ENCODE measurements around the gene RPUSD3.
"Not testable (repeated sequence)": the region's sequence is repeated elsewhere in the genome, so short reads cannot be mapped to it uniquely, and the experiment has no call there.

Gene RPUSD3

DNA sequence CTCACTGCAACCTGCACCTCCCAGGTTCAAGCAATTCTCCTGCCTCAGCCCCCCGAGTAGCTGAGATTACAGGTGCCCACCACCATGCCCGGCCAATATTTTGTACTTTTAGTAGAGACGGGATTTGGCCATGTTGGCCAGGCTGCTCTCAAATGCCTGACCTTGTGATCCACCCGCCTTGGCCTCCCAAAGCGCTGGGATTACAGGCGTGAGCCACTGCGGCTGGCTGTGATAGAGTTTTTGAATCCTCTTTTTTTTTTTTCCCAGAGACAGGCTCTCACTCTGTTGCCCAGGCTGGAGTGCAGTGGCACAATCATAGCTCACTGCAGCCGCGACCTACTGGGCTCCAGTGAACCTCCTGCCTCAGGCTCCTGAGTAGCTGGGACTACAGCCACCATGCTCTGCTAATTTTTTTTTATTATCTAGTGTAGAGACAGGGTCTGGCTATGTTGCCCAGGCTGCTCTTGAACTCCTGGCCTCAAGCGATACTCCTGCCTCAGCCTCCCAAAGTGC lies 21.4 kb upstream of the RPUSD3 start:
- not testable (repeated sequence) for DNase-seq (ENCODE audit: extremely low read depth in 1 of 2, low read depth in 1 of 2)

GRCh38 chr3:9864200-9864927 lies 20.6 kb upstream of the RPUSD3 start:
- DNase-seq (ENCODE audit: extremely low read depth in 1 of 2, low read depth in 1 of 2), result no peak

DNA sequence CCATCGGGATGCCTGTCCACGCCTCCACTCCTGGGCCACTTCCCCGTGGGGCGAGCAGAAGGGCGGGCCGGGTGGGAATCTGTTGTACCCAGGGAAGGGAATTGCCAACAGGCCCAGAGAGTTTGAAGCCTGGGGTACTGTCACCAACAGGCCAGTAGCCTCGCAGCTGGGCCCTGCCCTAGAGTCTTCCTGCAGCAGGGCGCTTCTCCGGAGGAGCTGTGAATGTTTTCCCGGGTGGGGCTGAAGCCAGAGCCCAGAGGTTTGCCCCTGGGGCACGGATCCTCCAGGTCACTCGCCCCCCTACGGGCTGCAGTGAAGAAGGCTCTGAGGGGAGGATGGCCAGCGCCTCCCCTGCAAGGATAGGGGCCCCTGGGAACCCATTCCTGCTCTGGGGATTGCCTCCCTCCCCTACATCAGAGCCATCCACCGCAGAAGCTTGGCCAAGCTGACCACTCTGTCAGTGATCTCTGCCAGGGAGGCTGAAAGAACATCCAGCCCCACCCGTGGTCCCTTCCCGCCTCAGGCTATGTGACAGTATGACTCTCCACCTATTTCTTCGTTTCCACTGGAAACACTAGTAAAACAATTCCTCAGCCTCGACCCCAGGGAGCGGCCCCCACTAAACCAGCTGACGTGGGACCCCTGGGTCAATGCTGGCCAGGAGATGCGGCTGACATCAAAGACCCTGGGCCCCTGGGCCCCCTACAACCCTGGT lies 19.4 kb upstream of the RPUSD3 start:
- DNase-seq (ENCODE audit: extremely low read depth in 1 of 2, low read depth in 1 of 2), result no peak

GRCh38 chr3:9862391-9863057 lies 18.7 kb upstream of the RPUSD3 start:
- DNase-seq (ENCODE audit: extremely low read depth in 1 of 2, low read depth in 1 of 2), result peak in 1 of 2 donors; percentile 18

DNA sequence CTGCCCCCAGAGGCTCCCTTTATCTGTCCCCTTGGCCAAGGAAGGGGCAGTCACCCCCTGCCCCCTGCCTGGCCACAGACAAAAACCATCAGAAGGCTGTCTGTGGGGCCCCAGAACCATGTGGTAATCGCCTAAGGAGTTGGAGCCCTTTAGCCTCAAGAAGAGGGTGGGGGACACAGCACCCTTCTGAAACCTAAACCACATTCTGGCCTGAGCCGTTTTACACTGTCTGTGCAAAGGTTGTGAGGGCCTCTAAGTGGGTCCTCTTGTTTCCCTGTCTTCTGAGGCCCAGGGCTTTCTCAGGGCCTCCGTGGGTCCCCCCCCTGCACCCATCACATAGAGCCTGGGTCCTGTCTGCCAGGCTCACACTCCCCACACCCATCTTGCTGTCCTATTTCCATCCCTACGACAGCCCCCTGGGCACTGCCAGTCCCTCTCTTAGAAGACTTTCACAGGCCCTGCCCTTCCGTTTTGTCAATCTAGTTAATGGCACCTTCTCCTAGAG lies 17.9 kb upstream of the RPUSD3 start:
- DNase-seq (ENCODE audit: extremely low read depth in 1 of 2, low read depth in 1 of 2), result no peak

GRCh38 chr3:9861201-9861600 lies 17.4 kb upstream of the RPUSD3 start:
- DNase-seq (ENCODE audit: extremely low read depth in 1 of 2, low read depth in 1 of 2), result no peak

DNA sequence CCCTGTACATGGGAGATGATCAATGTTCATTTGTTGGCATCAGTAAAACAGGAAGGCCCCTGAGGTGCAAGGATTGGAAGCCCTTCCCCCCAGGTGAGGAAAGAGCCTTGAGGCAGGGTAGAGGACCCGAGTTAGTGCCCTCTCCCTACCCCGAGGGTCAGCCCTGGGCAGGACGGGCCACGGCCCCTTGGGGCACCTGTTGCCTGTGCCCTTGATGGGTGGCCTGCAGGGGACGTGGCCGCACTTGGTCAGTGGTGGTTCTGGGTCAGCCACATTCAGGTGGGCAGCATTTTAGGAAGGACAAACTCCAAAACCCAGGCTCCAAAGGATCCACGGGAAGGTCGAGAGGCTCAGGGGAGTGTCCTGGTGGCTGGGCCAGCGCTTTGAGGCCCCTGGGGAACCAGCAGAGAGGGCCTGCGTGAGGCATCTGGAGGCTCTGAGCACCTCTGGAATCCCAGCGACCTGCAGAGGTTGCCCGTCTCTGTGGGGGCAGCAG lies 15.8 kb upstream of the RPUSD3 start:
- DNase-seq (ENCODE audit: extremely low read depth in 1 of 2, low read depth in 1 of 2), result no peak

GRCh38 chr3:9855594-9855993 lies 11.8 kb upstream of the RPUSD3 start:
- no peak for DNase-seq (ENCODE audit: extremely low read depth in 1 of 2, low read depth in 1 of 2)

DNA sequence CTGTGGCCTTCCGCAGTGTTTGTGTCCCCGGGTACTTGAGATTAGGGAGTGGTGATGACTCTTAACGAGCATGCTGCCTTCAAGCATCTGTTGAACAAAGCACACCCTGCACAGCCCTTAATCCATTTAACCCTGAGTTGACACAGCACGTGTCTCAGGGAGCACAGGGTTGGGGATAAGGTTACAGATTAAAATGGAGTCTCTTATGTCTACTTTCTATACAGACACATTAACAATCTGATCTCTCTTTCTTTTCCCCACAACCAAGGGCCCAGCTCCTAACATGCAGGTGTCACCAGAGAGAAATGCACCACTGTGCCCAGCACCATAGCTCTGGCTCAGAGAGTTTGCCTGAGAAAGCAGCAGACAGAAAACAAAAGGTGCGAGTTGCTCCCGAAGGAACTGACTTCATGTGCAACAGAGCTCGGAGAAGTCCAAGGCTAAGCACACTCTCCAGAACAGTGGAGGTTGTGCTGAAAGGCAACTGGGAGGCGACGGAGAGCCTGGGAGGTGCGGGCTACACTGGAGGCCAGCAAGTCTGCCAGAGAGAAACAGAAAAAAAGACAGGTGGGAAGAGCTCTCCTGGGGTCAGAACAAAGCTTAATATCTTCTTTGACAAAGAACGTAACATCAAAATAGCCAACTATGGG lies 10.6 kb upstream of the RPUSD3 start:
- DNase-seq (ENCODE audit: extremely low read depth in 1 of 2, low read depth in 1 of 2), result not testable (repeated sequence)

DNA sequence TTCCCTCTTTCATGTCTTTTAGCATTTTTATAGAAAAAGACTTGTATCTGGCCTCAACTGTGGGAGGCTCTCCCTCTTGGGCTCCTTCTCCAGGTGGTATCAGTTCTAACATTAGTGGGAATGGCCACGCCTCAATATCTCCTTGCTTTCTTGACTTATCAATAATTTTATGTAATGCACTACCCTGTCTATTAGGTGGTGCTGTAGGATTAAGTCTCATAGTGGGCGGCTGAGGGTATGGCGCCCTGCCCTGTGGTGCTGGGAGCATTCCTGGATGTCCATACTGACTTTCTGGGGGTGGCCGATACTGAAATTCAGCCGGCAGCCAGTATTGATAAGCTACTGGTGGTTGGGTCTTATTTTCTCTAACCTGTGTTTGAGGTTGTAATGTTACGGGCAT lies 8.7 kb upstream of the RPUSD3 start:
- no peak for DNase-seq (ENCODE audit: extremely low read depth in 1 of 2, low read depth in 1 of 2)

DNA sequence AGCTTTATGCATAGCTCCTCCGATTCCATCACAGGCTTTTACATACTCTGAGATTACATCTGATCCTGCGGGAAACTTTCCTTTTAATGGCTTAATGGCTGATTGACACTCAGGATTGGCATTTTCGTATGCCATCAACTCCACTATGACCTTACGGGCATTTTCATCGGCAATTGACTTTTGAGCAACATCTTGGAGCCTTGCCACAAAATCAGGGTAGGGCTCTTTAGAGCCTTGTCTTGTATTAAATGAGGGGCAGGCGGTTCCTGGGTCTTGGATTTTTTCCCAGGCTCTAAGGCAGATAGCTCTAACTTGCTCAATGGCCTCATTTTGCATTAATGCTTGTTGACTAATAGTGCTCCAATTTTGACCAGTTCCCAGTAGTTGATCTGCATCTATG lies 8.1 kb upstream of the RPUSD3 start:
- DNase-seq (ENCODE audit: extremely low read depth in 1 of 2, low read depth in 1 of 2), result not testable (repeated sequence)

DNA sequence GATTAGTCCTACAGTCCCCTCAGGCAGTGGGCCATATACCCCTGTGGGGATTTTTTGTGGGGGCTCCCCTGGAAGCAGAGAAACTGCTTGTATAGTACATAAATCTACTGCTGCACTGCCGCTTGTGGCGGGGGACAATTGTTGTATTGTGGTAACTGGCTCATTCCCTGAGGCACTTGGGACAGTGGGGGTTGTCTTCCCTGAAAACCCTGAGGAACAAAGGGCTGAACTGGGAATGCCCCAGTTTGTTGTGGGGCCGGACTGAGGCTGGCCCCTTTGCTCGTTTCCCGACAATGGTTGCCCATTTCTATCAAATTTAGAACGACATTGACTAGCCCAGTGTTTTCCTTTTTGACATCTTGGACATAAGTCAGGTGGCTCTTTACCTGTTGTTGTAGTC lies 7.6 kb upstream of the RPUSD3 start:
- DNase-seq (ENCODE audit: extremely low read depth in 1 of 2, low read depth in 1 of 2), result not testable (repeated sequence)

- DNase-seq (ENCODE audit: extremely low read depth in 1 of 2, low read depth in 1 of 2), result not testable (repeated sequence)
These were observed 5.1 kb upstream of the RPUSD3 start for GRCh38 chr3:9848860-9849259.

- DNase-seq (ENCODE audit: extremely low read depth in 1 of 2, low read depth in 1 of 2), result not testable (repeated sequence)
These were observed 4.1 kb upstream of the RPUSD3 start for GRCh38 chr3:9847870-9848269.

- DNase-seq (ENCODE audit: extremely low read depth in 1 of 2, low read depth in 1 of 2), result no peak
These were observed 3.2 kb upstream of the RPUSD3 start for GRCh38 chr3:9846931-9847488.

DNA sequence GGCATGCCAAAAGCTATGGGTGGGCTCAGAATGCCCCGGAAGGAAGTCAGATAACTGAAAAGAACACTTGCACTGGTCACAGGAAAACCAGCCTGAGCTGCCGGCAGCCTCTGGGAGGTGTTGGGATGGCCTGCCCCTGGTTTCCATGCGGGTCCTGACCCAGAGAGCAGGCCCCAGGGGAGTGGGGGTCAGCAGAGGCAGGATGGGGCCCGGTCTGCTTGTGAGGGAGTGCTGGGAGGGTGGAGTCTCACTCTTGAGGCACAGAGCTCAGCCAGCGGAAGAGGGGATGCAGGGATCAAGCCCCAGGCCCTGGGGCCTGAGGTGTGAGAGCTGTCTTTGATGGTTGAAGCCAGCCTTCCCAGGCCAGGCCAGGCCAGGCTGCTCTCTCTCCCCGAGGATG lies 2.4 kb upstream of the RPUSD3 start:
- no peak for DNase-seq (ENCODE audit: extremely low read depth in 1 of 2, low read depth in 1 of 2)

- no peak for DNase-seq (ENCODE audit: extremely low read depth in 1 of 2, low read depth in 1 of 2)
These were observed 2.8 kb downstream of the RPUSD3 start for GRCh38 chr3:9841015-9841414.

DNA sequence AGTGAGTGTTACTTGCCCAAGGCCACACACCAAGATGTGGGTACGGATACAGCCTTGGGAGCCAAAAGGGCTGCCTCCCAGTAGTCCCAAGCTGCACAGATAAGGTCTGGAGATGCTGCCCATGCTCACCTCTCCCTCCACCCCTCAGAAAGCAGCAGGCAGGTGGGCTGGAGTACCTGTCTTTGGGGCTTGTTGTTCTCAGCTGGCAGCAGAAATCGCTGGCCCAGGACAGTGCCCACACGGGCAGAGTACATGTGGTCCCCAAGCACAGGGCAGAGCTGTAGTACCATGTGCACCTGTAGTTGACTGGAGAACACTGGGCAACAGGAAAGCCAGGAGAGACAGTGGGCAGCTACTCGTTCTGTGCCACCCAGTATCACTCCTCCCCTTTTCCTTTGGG lies 5.0 kb downstream of the RPUSD3 start:
- no peak for DNase-seq (ENCODE audit: extremely low read depth in 1 of 2, low read depth in 1 of 2)

- no peak for DNase-seq (ENCODE audit: extremely low read depth in 1 of 2, low read depth in 1 of 2)
These were observed 5.9 kb downstream of the RPUSD3 start for GRCh38 chr3:9837701-9838582.

Measured in activated CD8-positive, alpha-beta memory T cell treated with anti-CD3 and anti-CD28 coated beads for 1 hour (primary cell).